Natural killer cell treated with Interleukin-12 subunit alpha and Interleukin-12 subunit beta and Interleukin-15 and Interleukin-18, amount 100 ng/mL, for 72 hours (primary cell): Measurements from ENCODE around the gene DPP6. TPM values are rescaled to one million over a fixed set of nuclear protein-coding genes. Genes with fewer than 3 reads are reported as not detected.

Source experiments
- ATAC-seq, 2 donors: fragments of 150-1000 bp; cut with Tn5 transposase in 1 of 2; sonication (Bioruptor Pico), chemical (Tn5 transposase) in 1 of 2; 2 replicates each; pipeline ENCODE4 v1.10.0; 2021
- DNase-seq: peaks from one replicate; pipeline ENCODE4 v3.0.0; 2022; ENCODE audit warnings: low spot score
- H3K27ac Mint-ChIP-seq, 2 donors: 1 replicate in 1 of 2; 2 replicates in 1 of 2; pipeline ENCODE4 v1.8.0; 2022; ENCODE audit warnings: mixed read lengths in 2 of 2, mild to moderate bottlenecking in 1 of 2, moderate library complexity in 1 of 2
- H3K27me3 Mint-ChIP-seq, 2 donors: 1 replicate in 1 of 2; 2 replicates in 1 of 2; pipeline ENCODE4 v1.8.0; 2022; ENCODE audit warnings: mixed read lengths in 2 of 2
- H3K36me3 Mint-ChIP-seq: one replicate; pipeline ENCODE4 v1.8.0; 2022; ENCODE audit warnings: mixed read lengths
- H3K4me1 Mint-ChIP-seq, 2 donors: 1 replicate in 1 of 2; 2 replicates in 1 of 2; pipeline ENCODE4 v1.8.0; 2022; ENCODE audit warnings: low read depth in 2 of 2, mixed read lengths in 2 of 2, mild to moderate bottlenecking in 1 of 2
- H3K4me3 Mint-ChIP-seq: one replicate; pipeline ENCODE4 v1.8.0; 2022; ENCODE audit warnings: mixed read lengths
- H3K9me3 Mint-ChIP-seq: 2 replicates; pipeline ENCODE4 v1.8.0; 2022; ENCODE audit warnings: mixed read lengths
- total RNA-seq, 2 donors: library from RNA; stranded (reverse); gene quantifications; one replicate each; pipeline ENCODE4 v1.2.3, GENCODE V29; 2022

Gene DPP6
- total RNA-seq, 2 donors from 2014 or later: not detected

DNA sequence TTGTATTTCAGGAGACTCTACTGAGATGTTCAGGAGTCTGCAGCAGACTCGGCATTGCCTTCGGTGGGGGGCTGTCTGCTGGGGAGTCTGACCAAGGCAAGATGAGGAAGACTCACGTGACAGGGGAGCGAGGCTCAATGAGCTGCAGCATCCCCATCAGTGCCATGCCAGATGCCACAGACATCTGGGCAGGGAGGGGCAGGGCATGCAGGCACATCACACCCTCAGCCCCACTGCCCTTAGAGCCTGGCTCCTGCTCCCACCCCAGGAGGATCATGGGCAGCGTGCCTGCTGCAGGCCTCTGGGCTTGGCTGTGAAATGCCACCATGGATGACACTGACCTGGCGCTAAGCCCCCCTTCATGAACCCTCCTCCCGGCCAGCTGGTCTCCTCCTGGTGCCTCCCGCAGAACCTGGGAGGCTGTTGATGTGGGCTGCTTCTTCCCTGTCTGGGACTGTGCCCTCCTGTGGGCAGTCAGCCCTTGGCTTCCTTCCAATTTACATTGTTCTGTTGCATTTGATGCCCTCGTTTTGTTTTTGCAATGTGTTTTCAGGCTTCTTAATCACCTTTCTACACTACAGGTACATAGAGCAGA lies 715.7 kb downstream of the DPP6 start:
- no peaks in the 10 kb centered on the region for H3K36me3 Mint-ChIP-seq
- no peaks in the 10 kb centered on the region for H3K4me1 Mint-ChIP-seq
- H3K4me3 Mint-ChIP-seq: no peak overlapping the region
- no peak for DNase-seq
- no peak overlapping the region for H3K27ac Mint-ChIP-seq
- ATAC-seq: peak in 1 of 2 donors; percentile 34
- H3K27me3 Mint-ChIP-seq: no peaks in the 10 kb centered on the region
- H3K9me3 Mint-ChIP-seq: no peaks in the 10 kb centered on the region

DNA sequence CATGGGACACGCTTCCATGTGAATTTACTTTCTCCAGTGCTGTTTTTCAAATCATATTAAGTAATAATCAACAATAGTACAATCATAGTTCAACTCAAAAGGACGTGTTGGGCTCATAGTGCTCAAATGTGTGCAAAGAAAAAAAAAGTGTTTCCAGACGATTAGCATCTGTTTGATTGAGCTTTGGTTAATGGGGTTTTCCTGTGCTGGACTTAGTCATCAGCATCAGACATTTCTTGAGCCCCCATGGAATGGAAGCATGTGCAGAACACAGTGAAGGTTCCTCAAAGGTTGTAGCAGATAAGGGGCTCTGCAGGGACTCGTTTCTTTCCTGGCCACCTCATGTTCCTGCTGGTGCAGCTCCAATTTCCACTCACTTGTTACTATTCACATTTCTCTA lies 716.8 kb downstream of the DPP6 start:
- Mint-ChIP-seq H3K36me3 (no peaks in the 10 kb centered on the region), H3K9me3 (no peaks in the 10 kb centered on the region), H3K4me1 (no peaks in the 10 kb centered on the region), H3K27ac (no peak overlapping the region), H3K27me3 (no peaks in the 10 kb centered on the region), H3K4me3 (no peak overlapping the region)
- DNase-seq (no peak), ATAC-seq (no peak)

DNA sequence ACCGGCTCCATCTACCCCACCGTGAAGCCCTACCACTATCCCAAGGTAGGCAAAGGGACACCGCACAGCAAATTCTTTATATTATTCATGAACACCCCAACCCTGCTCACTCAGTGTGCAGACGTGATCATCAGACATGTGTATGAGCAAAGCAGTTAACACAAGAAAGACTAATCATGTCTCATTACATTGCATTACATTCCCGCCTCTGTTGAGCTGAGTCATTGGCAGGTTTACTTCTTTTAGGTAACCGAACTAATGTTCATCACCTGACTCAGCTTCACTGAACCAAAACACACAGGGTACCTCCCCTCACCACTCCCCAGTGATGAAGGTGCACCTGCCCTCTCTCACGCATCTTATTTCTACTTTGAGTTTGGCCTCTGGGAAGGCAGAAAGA lies 717.3 kb downstream of the DPP6 start:
- H3K9me3 Mint-ChIP-seq: no peaks in the 10 kb centered on the region
- H3K27me3 Mint-ChIP-seq: no peaks in the 10 kb centered on the region
- DNase-seq (no peak), ATAC-seq (no peak)
- no peak overlapping the region for H3K27ac Mint-ChIP-seq
- no peak overlapping the region for H3K4me3 Mint-ChIP-seq
- no peaks in the 10 kb centered on the region for H3K4me1 Mint-ChIP-seq
- H3K36me3 Mint-ChIP-seq: no peaks in the 10 kb centered on the region

- Mint-ChIP-seq H3K27me3 (no peaks in the 10 kb centered on the region), H3K4me1 (no peaks in the 10 kb centered on the region)
Observed at GRCh38 chr7:154770361-154770760, 718.2 kb downstream of the DPP6 start.

GRCh38 chr7:154770962-154771361 lies 718.8 kb downstream of the DPP6 start:
- Mint-ChIP-seq H3K27ac (no peak overlapping the region), H3K4me3 (no peak overlapping the region), H3K36me3 (no peaks in the 10 kb centered on the region), H3K27me3 (no peaks in the 10 kb centered on the region), H3K9me3 (peaks cover 2% of the 10 kb centered on the region), H3K4me1 (no peaks in the 10 kb centered on the region)
- ATAC-seq (no peak), DNase-seq (no peak)

More at GRCh38 chr7:154770361-154770760, 718.2 kb downstream of the DPP6 start:
- Mint-ChIP-seq H3K27ac (no peak overlapping the region), H3K4me3 (no peak overlapping the region), H3K36me3 (no peaks in the 10 kb centered on the region), H3K9me3 (peaks cover 2% of the 10 kb centered on the region)
- DNase-seq: no peak
- ATAC-seq: no peak

DNA sequence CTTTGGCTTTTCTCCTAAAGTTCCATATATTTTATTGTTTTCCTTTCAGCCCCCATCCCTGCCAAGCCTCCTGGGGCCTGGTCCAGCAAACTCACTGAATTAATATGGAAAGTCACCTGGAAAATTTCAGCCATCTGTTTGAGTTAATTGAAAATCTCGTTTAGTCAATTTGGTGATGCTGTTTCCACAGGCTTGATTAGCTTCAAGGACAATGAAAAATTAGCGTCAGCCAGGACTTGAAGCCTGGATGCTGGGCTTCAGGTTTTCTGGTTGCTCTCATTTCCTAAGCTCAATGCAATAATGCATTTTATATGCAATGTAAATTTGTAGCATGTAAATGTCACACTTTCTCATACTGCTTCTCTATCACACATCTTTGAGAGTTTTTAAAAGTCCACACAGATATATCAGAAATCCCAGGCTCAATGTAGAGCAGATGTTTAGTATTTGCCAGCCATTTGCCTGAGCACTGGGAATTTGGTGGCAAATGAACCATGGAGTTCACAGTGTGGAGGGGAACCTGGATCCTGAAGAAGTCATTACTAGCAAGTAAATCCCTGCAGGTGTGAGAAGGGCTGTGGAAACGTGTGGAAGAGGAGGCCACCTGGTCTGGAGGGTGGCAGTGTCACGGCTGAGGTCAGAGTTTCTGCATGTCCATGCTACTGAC lies 722.2 kb downstream of the DPP6 start:
- Mint-ChIP-seq H3K4me1 (no peaks in the 10 kb centered on the region), H3K27me3 (no peaks in the 10 kb centered on the region), H3K4me3 (no peak overlapping the region), H3K27ac (no peak overlapping the region), H3K36me3 (peaks cover 3% of the 10 kb centered on the region), H3K9me3 (peaks cover 11% of the 10 kb centered on the region)
- ATAC-seq: no peak
- DNase-seq: no peak

DNA sequence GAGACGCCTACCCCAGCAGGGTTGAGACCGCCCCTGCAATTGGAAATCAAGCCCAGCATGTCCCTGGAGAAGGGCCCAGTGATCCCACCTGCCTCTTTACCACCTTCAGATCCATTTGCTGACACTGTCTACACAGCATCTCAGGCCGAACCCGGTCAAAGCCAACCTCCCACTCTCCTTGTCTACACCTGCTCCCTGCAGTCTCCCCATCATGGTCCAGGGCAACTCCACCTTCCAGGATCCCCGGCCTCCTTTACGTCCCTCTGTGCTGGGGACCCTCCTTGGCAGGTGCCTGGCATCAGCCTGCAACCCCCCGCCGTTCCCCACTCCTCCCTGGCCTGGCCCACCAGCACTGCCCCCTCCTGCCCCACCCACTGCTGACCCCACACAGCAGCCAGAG lies 723.5 kb downstream of the DPP6 start:
- ATAC-seq: no peak
- H3K27me3 Mint-ChIP-seq: no peaks in the 10 kb centered on the region
- DNase-seq: no peak
- H3K9me3 Mint-ChIP-seq: peaks cover 13% of the 10 kb centered on the region
- no peak overlapping the region for H3K27ac Mint-ChIP-seq
- peaks cover 4% of the 10 kb centered on the region for H3K36me3 Mint-ChIP-seq
- H3K4me3 Mint-ChIP-seq: no peak overlapping the region
- H3K4me1 Mint-ChIP-seq: no peaks in the 10 kb centered on the region

DNA sequence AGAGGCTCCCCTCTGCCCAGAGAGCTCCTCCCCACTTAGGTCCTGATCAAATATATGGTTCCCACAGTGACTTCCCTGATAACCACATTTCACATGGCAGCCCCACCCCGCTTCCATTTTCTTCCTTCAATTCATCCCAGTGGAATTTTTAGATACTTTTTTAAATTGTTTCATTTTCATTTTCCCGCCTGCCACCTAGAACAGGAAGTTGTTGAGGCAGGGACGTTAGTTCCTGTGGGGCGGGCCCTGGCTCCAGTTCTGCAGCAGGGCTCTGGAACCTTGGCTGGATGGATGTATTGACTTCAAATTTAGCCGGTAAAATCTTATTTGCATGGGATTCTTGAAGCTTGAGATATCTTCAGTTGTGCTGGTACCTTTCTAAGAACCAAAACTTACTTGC lies 724.2 kb downstream of the DPP6 start:
- DNase-seq (no peak), ATAC-seq (no peak)
- Mint-ChIP-seq H3K4me1 (no peaks in the 10 kb centered on the region), H3K4me3 (no peak overlapping the region), H3K36me3 (peaks cover 4% of the 10 kb centered on the region), H3K27me3 (no peaks in the 10 kb centered on the region), H3K27ac (no peak overlapping the region), H3K9me3 (peaks cover 17% of the 10 kb centered on the region)

GRCh38 chr7:154777023-154777422 lies 724.8 kb downstream of the DPP6 start:
- peaks cover 17% of the 10 kb centered on the region for H3K9me3 Mint-ChIP-seq
- H3K4me3 Mint-ChIP-seq: no peak overlapping the region
- H3K4me1 Mint-ChIP-seq: no peaks in the 10 kb centered on the region
- peaks cover 4% of the 10 kb centered on the region for H3K36me3 Mint-ChIP-seq
- no peak for DNase-seq
- H3K27ac Mint-ChIP-seq: no peak overlapping the region
- no peak for ATAC-seq
- H3K27me3 Mint-ChIP-seq: no peaks in the 10 kb centered on the region

DNA sequence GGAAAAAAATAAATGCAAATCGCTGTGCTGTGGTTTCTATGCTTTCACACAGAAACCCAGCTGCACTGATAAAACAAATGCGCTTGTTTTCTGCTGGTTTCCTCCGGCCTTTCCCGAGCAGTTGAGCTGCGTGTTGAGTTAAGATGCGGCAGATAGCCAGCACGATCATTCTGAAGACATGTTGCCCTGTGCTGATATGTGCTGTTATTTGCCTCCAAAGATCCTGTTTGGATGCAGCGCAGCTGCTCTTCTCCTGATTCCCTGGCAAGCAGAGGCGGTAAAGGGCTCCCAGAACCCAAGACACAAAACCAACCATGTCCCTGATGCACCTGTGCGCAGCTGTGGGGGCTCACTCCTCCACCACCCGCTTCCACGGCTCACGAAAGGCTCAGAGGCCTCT lies 725.3 kb downstream of the DPP6 start:
- Mint-ChIP-seq H3K9me3 (peaks cover 17% of the 10 kb centered on the region), H3K27me3 (no peaks in the 10 kb centered on the region), H3K4me3 (no peak overlapping the region), H3K27ac (no peak overlapping the region), H3K4me1 (no peaks in the 10 kb centered on the region), H3K36me3 (peaks cover 4% of the 10 kb centered on the region)
- no peak for DNase-seq
- no peak for ATAC-seq

DNA sequence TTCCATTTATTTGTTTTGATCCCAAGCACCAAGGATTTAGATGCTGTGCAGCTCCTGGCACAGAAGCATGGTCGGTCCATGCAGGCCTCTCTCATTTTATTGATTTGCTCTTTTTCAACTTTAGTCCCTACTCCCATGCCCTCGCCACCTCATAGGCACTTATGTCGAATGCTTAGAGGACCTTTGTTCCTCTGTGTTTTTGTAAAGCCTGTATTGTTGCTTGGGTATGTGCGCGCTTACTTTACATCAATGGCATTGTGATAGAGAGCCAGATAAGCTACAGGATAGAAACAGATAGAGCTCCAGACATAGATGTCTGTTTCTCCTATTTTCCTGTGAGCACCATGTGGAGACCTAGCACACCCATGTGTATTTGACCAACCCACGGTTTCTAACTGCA lies 725.7 kb downstream of the DPP6 start:
- H3K27ac Mint-ChIP-seq: no peak overlapping the region
- H3K4me1 Mint-ChIP-seq: no peaks in the 10 kb centered on the region
- ATAC-seq: no peak

GRCh38 chr7:154781369-154782303 lies 729.4 kb downstream of the DPP6 start:
- no peak overlapping the region for H3K4me3 Mint-ChIP-seq
- no peak for DNase-seq
- H3K27ac Mint-ChIP-seq: no peak overlapping the region
- no peaks in the 10 kb centered on the region for H3K27me3 Mint-ChIP-seq
- no peaks in the 10 kb centered on the region for H3K4me1 Mint-ChIP-seq
- peaks cover 14% of the 10 kb centered on the region for H3K36me3 Mint-ChIP-seq
- no peak for ATAC-seq
- peaks cover 21% of the 10 kb centered on the region for H3K9me3 Mint-ChIP-seq

More for the DNA sequence above, 725.7 kb downstream of the DPP6 start:
- peaks cover 17% of the 10 kb centered on the region for H3K9me3 Mint-ChIP-seq
- no peak overlapping the region for H3K4me3 Mint-ChIP-seq
- H3K36me3 Mint-ChIP-seq: peaks cover 4% of the 10 kb centered on the region
- DNase-seq: no peak
- no peaks in the 10 kb centered on the region for H3K27me3 Mint-ChIP-seq

DNA sequence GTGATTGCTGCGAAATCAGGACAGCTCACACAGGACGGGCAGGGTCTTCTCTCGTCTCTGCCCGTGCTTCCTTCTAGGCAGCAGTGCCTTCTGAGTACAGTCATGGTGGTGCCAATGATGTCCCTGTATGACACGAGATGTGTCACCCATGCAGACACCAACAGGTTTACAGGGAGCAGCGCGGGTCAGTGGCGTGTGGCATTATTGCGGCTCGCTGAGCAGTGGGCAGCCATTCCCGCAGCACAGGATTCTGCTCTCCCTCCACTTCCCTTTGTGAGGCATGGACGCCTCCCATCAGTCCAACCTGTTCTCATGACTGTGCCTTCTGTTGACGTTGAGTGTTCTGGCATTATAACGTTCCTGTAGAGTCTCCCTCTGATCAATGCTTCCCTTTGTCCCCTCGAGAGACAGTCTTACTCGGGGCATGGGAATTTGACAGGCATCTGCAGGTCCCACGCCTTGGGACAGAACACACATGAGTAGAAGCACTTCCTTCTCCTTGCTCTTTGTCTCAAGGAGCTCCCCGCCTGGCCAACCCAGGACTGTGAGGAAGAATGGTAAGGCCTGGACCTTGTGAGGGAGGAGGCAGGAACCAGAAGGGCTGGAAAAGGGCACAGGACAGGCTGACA lies 731.2 kb downstream of the DPP6 start:
- H3K9me3 Mint-ChIP-seq: peaks cover 22% of the 10 kb centered on the region
- H3K4me3 Mint-ChIP-seq: no peak overlapping the region
- DNase-seq (no peak), ATAC-seq (peak in 1 of 2 donors; percentile 24)
- no peaks in the 10 kb centered on the region for H3K27me3 Mint-ChIP-seq
- H3K4me1 Mint-ChIP-seq: no peaks in the 10 kb centered on the region
- peaks cover 14% of the 10 kb centered on the region for H3K36me3 Mint-ChIP-seq
- H3K27ac Mint-ChIP-seq: no peak overlapping the region

GRCh38 chr7:154785898-154786297 lies 733.7 kb downstream of the DPP6 start:
- ATAC-seq (no peak), DNase-seq (no peak)
- H3K4me1 Mint-ChIP-seq: no peaks in the 10 kb centered on the region
- peaks cover 15% of the 10 kb centered on the region for H3K9me3 Mint-ChIP-seq
- no peak overlapping the region for H3K4me3 Mint-ChIP-seq
- peaks cover 16% of the 10 kb centered on the region for H3K36me3 Mint-ChIP-seq
- H3K27me3 Mint-ChIP-seq: peaks cover 2 to 10% of the 10 kb centered on the region in 2 donors
- H3K27ac Mint-ChIP-seq: no peak overlapping the region
